GM18519 (cell line): Measurements from ENCODE around the gene URB1.
"Not testable (repeated sequence)": the region's sequence is repeated elsewhere in the genome, so short reads cannot be mapped to it uniquely, and the experiment has no call there.

Experiments
- ATAC-seq: cut with Tn5 transposase; IDR thresholded peaks from one replicate; pipeline ENCODE4 v1.9.1; 2021; ENCODE audit warnings: mild to moderate bottlenecking, moderate library complexity; ENCODE audit not compliant: unreplicated experiment, low FRiP score

The URB1 gene

GRCh38 chr21:32392880-32393676 lies at the start of gene URB1:
URB1 (minus strand) TSS chr21:32393012; CDS start chr21:32392910, 102 bp downstream.
- ATAC-seq = peak; percentile 70

GRCh38 chr21:32437729-32438128 lies 44.9 kb upstream of the URB1 start:
- ATAC-seq = no peak

- ATAC-seq = not testable (repeated sequence)
Observed at GRCh38 chr21:32432982-32433660, 40.3 kb upstream of the URB1 start.

- ATAC-seq = no peak
Observed at GRCh38 chr21:32427958-32428623, 35.3 kb upstream of the URB1 start.

- no peak for ATAC-seq
Observed at GRCh38 chr21:32426592-32427051, 33.8 kb upstream of the URB1 start.

- no peak for ATAC-seq
Observed at GRCh38 chr21:32426066-32426465, 33.3 kb upstream of the URB1 start.

- no peak for ATAC-seq
Observed at GRCh38 chr21:32425628-32426027, 32.8 kb upstream of the URB1 start.

GRCh38 chr21:32424674-32425073 lies 31.9 kb upstream of the URB1 start:
- ATAC-seq = no peak

GRCh38 chr21:32424191-32424535 lies 31.4 kb upstream of the URB1 start:
- no peak for ATAC-seq

- ATAC-seq = no peak
Observed at GRCh38 chr21:32423320-32424190, 30.7 kb upstream of the URB1 start.

- no peak for ATAC-seq
Observed at GRCh38 chr21:32422064-32422463, 29.3 kb upstream of the URB1 start.

- no peak for ATAC-seq
Observed at GRCh38 chr21:32418146-32418545, 25.3 kb upstream of the URB1 start.

GRCh38 chr21:32415451-32416398 lies 22.9 kb upstream of the URB1 start:
- no peak for ATAC-seq

- no peak for ATAC-seq
Observed at GRCh38 chr21:32414579-32415358, 22.0 kb upstream of the URB1 start.

GRCh38 chr21:32413697-32414578 lies 21.1 kb upstream of the URB1 start:
- no peak for ATAC-seq

GRCh38 chr21:32413015-32413504 lies 20.2 kb upstream of the URB1 start:
- ATAC-seq = no peak
